Measurements from ENCODE around the gene PLP1.
"Not testable (repeated sequence)": the region's sequence is repeated elsewhere in the genome, so short reads cannot be mapped to it uniquely, and the experiment has no call there.

PLP1 gene

GRCh38 chrX:103781706-103782105 lies 5.1 kb downstream of the PLP1 start:
- no peak for DNase-seq

GRCh38 chrX:103782640-103783039 lies 6.0 kb downstream of the PLP1 start:
- DNase-seq: no peak

GRCh38 chrX:103783196-103783595 lies 6.6 kb downstream of the PLP1 start:
- no peak for DNase-seq

GRCh38 chrX:103783971-103784370 lies 7.3 kb downstream of the PLP1 start:
- no peak for DNase-seq

GRCh38 chrX:103789004-103789403 lies 12.4 kb downstream of the PLP1 start:
- DNase-seq: no peak

GRCh38 chrX:103791228-103791627 lies 14.6 kb downstream of the PLP1 start:
- no peak for DNase-seq

GRCh38 chrX:103791826-103792485 lies 15.3 kb downstream of the PLP1 start:
- DNase-seq: no peak

- no peak for DNase-seq
Measured at GRCh38 chrX:103792916-103793544, 16.4 kb downstream of the PLP1 start.

- no peak for DNase-seq
Measured at GRCh38 chrX:103793545-103793940, 16.9 kb downstream of the PLP1 start.

- DNase-seq: no peak
Measured at GRCh38 chrX:103794119-103794518, 17.5 kb downstream of the PLP1 start.

- DNase-seq: no peak
Measured at GRCh38 chrX:103797691-103798090, 21.1 kb downstream of the PLP1 start.

- no peak for DNase-seq
Measured at GRCh38 chrX:103800318-103800717, 23.7 kb downstream of the PLP1 start.

- no peak for DNase-seq
Measured at GRCh38 chrX:103805860-103806259, 29.2 kb downstream of the PLP1 start.

- no peak for DNase-seq
Measured at GRCh38 chrX:103806862-103807474, 30.3 kb downstream of the PLP1 start.

- no peak for DNase-seq
Measured at GRCh38 chrX:103811858-103812257, 35.2 kb downstream of the PLP1 start.

- DNase-seq: not testable (repeated sequence)
Measured at GRCh38 chrX:103817101-103817500, 40.5 kb downstream of the PLP1 start.

GRCh38 chrX:103817502-103817901 lies 40.9 kb downstream of the PLP1 start:
- DNase-seq: peak in 1 of 2 donors; percentile 13

- no peak for DNase-seq
Measured at GRCh38 chrX:103818842-103819619, 42.4 kb downstream of the PLP1 start.

GRCh38 chrX:103820802-103821201 lies 44.2 kb downstream of the PLP1 start:
- not testable (repeated sequence) for DNase-seq

GRCh38 chrX:103823591-103823990 lies 47.0 kb downstream of the PLP1 start:
- no peak for DNase-seq

- no peak for DNase-seq
Measured at GRCh38 chrX:103825881-103826280, 49.2 kb downstream of the PLP1 start.

GRCh38 chrX:103828529-103828928 lies 51.9 kb downstream of the PLP1 start:
- no peak for DNase-seq

- no peak for DNase-seq
Measured at GRCh38 chrX:103830848-103831247, 54.2 kb downstream of the PLP1 start.
